Activated CD8-positive, alpha-beta memory T cell treated with anti-CD3 and anti-CD28 coated beads, Interleukin-2, amount 50 U/mL, for 1 hour (primary cell): Measurements from ENCODE around the gene ESAM.

Experiments
- DNase-seq: peaks from one replicate; pipeline ENCODE4 v3.0.0-alpha.2; 2020; ENCODE audit errors: extremely low read depth

Gene ESAM

GRCh38 chr11:124753205-124753604 lies 8.9 kb downstream of the ESAM start:
- DNase-seq = no peak

- DNase-seq = no peak
Measured at GRCh38 chr11:124752471-124753102, 9.5 kb downstream of the ESAM start.

GRCh38 chr11:124751741-124752470 lies 10.2 kb downstream of the ESAM start, which contains the start of gene VSIG2:
Gene VSIG2, minus strand, starts transcription at chr11:124752255. Its CDS starts 118 bp downstream, at chr11:124752137.
- DNase-seq = no peak

- DNase-seq = no peak
Measured at GRCh38 chr11:124751391-124751740, 10.7 kb downstream of the ESAM start.

GRCh38 chr11:124749912-124750311 lies 12.2 kb downstream of the ESAM start:
- DNase-seq = no peak

- no peak for DNase-seq
Measured at GRCh38 chr11:124748481-124749343, 13.4 kb downstream of the ESAM start.

GRCh38 chr11:124748100-124748418 lies 14.0 kb downstream of the ESAM start:
- DNase-seq = no peak

- DNase-seq = no peak
Measured at GRCh38 chr11:124747406-124748099, 14.5 kb downstream of the ESAM start.

GRCh38 chr11:124746621-124747243 lies 15.4 kb downstream of the ESAM start:
- DNase-seq = peak; percentile 43

GRCh38 chr11:124745835-124746620 lies 16.1 kb downstream of the ESAM start:
- no peak for DNase-seq

GRCh38 chr11:124745270-124745834 lies 16.7 kb downstream of the ESAM start:
- DNase-seq = no peak

GRCh38 chr11:124743050-124743449 lies 19.0 kb downstream of the ESAM start:
- DNase-seq = no peak

- DNase-seq = no peak
Measured at GRCh38 chr11:124742555-124742954, 19.5 kb downstream of the ESAM start.

- DNase-seq = no peak
Measured at GRCh38 chr11:124740277-124740882, 21.7 kb downstream of the ESAM start.

- DNase-seq = peak; percentile 61
Measured at GRCh38 chr11:124739479-124740276, 22.4 kb downstream of the ESAM start, which contains the start of gene NRGN. Gene NRGN, plus strand, starts transcription at chr11:124739942. Its CDS starts 143 bp downstream, at chr11:124740085.

GRCh38 chr11:124738713-124739478 lies 23.2 kb downstream of the ESAM start:
- DNase-seq = no peak

GRCh38 chr11:124737638-124738305 lies 24.3 kb downstream of the ESAM start:
- DNase-seq = no peak

- DNase-seq = no peak
Measured at GRCh38 chr11:124736736-124737135, 25.4 kb downstream of the ESAM start.
